Tibial artery (tissue), 4 donors: ENCODE results near the gene ASB9.

Experiments used
- DNase-seq, 2 donors: peaks; one replicate each; pipeline ENCODE4 v3.0.0-alpha.2; 2019
- H3K27ac ChIP-seq, 2 donors: fragments of 200-600 bp; sonication (generic) in 1 of 2; 1 replicate in 1 of 2; 2 replicates in 1 of 2; pipeline ENCODE4 v1.5.1; 2018 to 2019; ENCODE audit warnings: mild to moderate bottlenecking in 1 of 2
- H3K27me3 ChIP-seq, 2 donors: fragments of 200-600 bp; sonication (generic) in 1 of 2; one replicate each; pipeline versions ENCODE4 v1.5.1 to v1.6.0; 2016 to 2019
- H3K36me3 ChIP-seq, 3 donors: fragments of 200-600 bp; sonication (generic) in 2 of 3; one replicate each; pipeline ENCODE4 v1.5.1; 2016 to 2019; ENCODE audit warnings: mild to moderate bottlenecking in 2 of 3
- H3K4me1 ChIP-seq, 4 donors: fragments of 200-600 bp; sonication (generic) in 2 of 4; 1 replicate in 3 of 4; 2 replicates in 1 of 4; pipeline ENCODE4 v1.5.1; 2016 to 2019
- H3K4me3 ChIP-seq, 2 donors: fragments of 200-600 bp; sonication (generic) in 1 of 2; 1 replicate in 1 of 2; 2 replicates in 1 of 2; pipeline ENCODE4 v1.5.1; 2018 to 2019; ENCODE audit warnings: mild to moderate bottlenecking in 2 of 2
- H3K9me3 ChIP-seq, 3 donors: fragments of 200-600 bp; sonication (generic) in 1 of 3; one replicate each; pipeline ENCODE4 v1.5.1; 2016 to 2019
- intact Hi-C: fragments of 100-400 bp; cut with DNase I; formaldehyde crosslinking; loops from one replicate; pipeline ENCODE4 v1.15.0; 2023; ENCODE audit warnings: low total_unique reads
- TF ChIP-seq, protein P1 (sequence below), 2 experiments: fragments of 200-600 bp in 1 of 2; fragments of 450-650 bp in 1 of 2; IDR thresholded peaks; one replicate each; pipeline ENCODE4 v1.5.1; 2017 to 2019; ENCODE audit warnings: antibody characterized with exemption in 2 of 2, mild to moderate bottlenecking in 1 of 2, moderate library complexity in 1 of 2

The ASB9 gene

DNA sequence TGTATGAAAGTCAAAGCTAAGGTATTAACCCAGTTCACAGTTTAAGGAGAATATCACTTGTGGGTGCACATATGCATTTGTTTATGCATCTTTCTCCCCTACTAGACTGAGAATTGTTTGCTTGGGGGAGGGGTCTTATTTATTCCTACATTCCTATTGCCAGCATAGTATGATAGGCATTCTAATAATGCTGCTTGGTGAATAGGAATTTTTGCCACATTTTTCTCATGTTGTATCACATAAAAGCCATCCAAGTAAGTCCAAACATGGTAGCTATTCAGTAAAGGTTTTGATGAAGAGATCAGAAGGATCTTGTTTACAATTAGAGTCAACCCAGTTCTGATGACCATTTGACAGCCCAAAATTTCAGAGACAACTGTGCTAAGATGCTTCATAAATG lies 48.6 kb downstream of the ASB9 start:
- no peak overlapping the region for H3K27ac ChIP-seq
- H3K4me1 ChIP-seq, result no peaks in the 10 kb centered on the region
- intact Hi-C loops, result no loop called here
- no peaks in the 10 kb centered on the region for H3K27me3 ChIP-seq
- no peak overlapping the region for H3K4me3 ChIP-seq
- no peaks in the 10 kb centered on the region for H3K9me3 ChIP-seq
- H3K36me3 ChIP-seq, result no peaks in the 10 kb centered on the region
- TF ChIP-seq, protein P1, sequence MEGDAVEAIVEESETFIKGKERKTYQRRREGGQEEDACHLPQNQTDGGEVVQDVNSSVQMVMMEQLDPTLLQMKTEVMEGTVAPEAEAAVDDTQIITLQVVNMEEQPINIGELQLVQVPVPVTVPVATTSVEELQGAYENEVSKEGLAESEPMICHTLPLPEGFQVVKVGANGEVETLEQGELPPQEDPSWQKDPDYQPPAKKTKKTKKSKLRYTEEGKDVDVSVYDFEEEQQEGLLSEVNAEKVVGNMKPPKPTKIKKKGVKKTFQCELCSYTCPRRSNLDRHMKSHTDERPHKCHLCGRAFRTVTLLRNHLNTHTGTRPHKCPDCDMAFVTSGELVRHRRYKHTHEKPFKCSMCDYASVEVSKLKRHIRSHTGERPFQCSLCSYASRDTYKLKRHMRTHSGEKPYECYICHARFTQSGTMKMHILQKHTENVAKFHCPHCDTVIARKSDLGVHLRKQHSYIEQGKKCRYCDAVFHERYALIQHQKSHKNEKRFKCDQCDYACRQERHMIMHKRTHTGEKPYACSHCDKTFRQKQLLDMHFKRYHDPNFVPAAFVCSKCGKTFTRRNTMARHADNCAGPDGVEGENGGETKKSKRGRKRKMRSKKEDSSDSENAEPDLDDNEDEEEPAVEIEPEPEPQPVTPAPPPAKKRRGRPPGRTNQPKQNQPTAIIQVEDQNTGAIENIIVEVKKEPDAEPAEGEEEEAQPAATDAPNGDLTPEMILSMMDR (IDR thresholded peaks at IDR 0.05), result no peak
- no peak for DNase-seq

DNA sequence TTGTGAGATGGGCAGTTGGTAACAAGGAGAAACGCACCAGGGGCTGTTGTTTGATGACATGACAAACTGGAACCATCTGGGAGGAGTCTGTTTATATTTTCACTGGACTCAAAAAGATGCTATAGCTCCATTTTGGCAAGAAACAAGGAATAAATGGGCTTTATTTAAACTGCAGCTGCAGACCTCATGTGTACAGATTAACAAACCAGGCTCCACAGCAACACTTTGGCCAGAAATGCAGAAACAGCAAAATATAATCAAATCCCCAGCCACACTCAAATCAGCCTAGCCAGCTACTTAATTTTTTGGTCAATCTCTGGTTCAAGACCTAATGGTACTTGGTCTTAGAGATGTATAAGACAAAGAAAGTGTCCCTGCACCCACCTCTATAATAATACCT lies 52.7 kb downstream of the ASB9 start:
- no peak for DNase-seq
- Histone ChIP-seq H3K9me3 (no peaks in the 10 kb centered on the region), H3K27ac (no peak overlapping the region), H3K4me1 (no peaks in the 10 kb centered on the region), H3K4me3 (no peak overlapping the region), H3K27me3 (no peaks in the 10 kb centered on the region), H3K36me3 (no peaks in the 10 kb centered on the region)
- intact Hi-C loops, result no loop called here
- TF ChIP-seq, protein P1 (IDR thresholded peaks at IDR 0.05), result no peak

DNA sequence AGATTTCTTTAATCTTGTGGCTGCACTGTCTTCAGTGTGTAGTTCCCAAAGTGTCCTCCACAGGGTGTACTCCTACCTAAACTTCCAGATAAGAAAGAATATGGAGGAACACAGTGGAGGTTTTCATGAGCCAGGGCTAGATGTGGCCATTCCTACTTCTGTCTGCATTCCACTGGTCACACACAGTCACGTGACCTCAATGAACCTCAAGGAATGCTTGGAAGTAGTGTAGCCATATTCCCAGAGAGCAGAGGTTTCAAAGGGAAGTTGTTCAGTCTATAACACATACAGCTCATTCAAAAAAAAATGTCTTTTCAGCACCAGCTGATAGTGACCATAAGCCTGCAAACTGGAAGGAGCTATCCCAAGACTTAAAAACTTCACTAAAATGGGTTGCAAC lies 53.6 kb downstream of the ASB9 start:
- Histone ChIP-seq H3K27ac (no peak overlapping the region), H3K27me3 (no peaks in the 10 kb centered on the region), H3K4me3 (no peak overlapping the region), H3K4me1 (no peaks in the 10 kb centered on the region), H3K9me3 (no peaks in the 10 kb centered on the region), H3K36me3 (no peaks in the 10 kb centered on the region)
- DNase-seq, result no peak
- TF ChIP-seq, protein P1 (IDR thresholded peaks at IDR 0.05), result no peak
- intact Hi-C loops, result no loop called here

DNA sequence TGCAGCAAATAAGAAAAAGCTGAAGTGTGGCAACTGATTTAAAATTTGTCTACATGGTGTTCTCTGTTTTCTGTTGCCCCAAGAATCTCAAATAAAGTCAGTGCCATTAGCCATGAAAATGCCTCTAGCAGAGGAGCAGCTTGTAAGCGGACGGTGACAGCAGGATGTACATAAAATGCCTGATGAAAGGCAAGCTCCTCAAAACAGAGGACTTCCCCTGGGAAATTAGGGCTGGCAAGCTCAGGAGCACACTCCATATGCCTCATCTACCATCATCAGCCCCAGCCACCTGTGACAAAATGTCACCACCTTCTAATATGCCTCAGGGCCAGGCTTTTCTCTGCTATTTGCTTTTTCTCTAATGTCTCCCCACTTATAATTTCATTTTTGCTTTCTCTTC lies 54.5 kb downstream of the ASB9 start:
- Histone ChIP-seq H3K9me3 (no peaks in the 10 kb centered on the region), H3K27me3 (no peaks in the 10 kb centered on the region), H3K4me1 (no peaks in the 10 kb centered on the region), H3K27ac (no peak overlapping the region), H3K4me3 (no peak overlapping the region), H3K36me3 (no peaks in the 10 kb centered on the region)
- TF ChIP-seq, protein P1 (IDR thresholded peaks at IDR 0.05), result no peak
- intact Hi-C loops, result no loop called here
- no peak for DNase-seq

DNA sequence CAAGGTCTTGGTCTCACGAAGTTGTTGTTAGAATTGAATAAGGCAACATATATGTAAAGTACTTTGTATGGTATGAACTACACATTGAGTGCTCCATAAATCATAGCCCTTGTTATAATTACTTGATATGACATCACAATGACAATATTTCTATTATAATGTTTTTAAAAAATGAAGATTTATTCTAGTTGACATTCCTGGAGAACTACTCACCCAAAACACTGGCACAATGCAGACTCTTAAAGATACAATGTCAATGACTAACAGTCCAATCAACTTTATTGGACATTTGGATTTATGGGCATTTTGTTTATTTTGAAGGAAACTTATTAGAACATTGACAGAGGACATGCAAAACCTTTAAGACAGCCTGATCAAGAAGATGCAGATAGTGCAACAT lies 55.3 kb downstream of the ASB9 start:
- H3K36me3 ChIP-seq, result no peaks in the 10 kb centered on the region
- H3K4me1 ChIP-seq, result no peaks in the 10 kb centered on the region
- no peak overlapping the region for H3K27ac ChIP-seq
- DNase-seq, result no peak
- intact Hi-C loops, result no loop called here
- no peaks in the 10 kb centered on the region for H3K27me3 ChIP-seq
- TF ChIP-seq, protein P1 (IDR thresholded peaks at IDR 0.05), result no peak
- no peaks in the 10 kb centered on the region for H3K9me3 ChIP-seq
- H3K4me3 ChIP-seq, result no peak overlapping the region

DNA sequence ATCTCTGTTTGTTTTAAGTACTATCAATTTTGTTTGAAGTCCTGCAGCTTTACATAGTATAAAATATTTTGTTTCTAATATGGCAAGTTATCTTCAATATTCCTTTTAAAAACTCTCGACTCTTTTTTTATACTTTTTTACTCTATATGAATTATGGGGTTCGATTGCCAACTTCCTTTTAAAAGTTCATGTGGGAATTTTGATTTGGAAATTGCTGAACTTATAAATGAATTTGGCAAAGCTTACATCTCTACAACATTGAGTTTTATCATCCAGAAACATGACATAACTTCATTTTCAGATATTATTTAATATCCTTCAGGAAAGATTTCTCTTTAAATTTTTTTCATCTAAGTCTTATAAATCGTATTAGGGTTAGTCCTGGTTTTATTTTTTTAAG lies 60.8 kb downstream of the ASB9 start:
- Histone ChIP-seq H3K9me3 (no peaks in the 10 kb centered on the region), H3K27ac (no peak overlapping the region), H3K4me1 (no peaks in the 10 kb centered on the region), H3K27me3 (no peaks in the 10 kb centered on the region), H3K36me3 (no peaks in the 10 kb centered on the region), H3K4me3 (no peak overlapping the region)
- DNase-seq, result no peak
- TF ChIP-seq, protein P1 (IDR thresholded peaks at IDR 0.05), result no peak
- intact Hi-C loops, result no loop called here
